Neural cell (in vitro differentiated cells): ENCODE measurements around the gene SLC41A3. TPM values are rescaled to one million over a fixed set of nuclear protein-coding genes. Genes with fewer than 3 reads are reported as not detected.
"Not testable (repeated sequence)": the region's sequence is repeated elsewhere in the genome, so short reads cannot be mapped to it uniquely, and the experiment has no call there.

ENCODE experiments used
- H2AFZ ChIP-seq: fragments of 200-600, 300-800 bp; sonication (generic), shearing (Covaris generic); 2 replicates; pipeline ENCODE4 v1.6.0; 2014; ENCODE audit warnings: low read depth, mild to moderate bottlenecking, antibody characterized with exemption, low read length, moderate library complexity
- H3F3A ChIP-seq: fragments of 200-600 bp; shearing (Covaris generic); 2 replicates; pipeline ENCODE4 v1.6.1; 2016; ENCODE audit warnings: mild to moderate bottlenecking, moderate library complexity, mixed read lengths, antibody characterized with exemption, low read length; ENCODE audit not compliant: insufficient read depth, poor library complexity, severe bottlenecking
- H3K27ac ChIP-seq: fragments of 200-600, 300-800 bp; sonication (generic), shearing (Covaris generic); 2 replicates; pipeline ENCODE4 v1.5.1; 2014; ENCODE audit warnings: mild to moderate bottlenecking, low read length, moderate library complexity
- H3K27me3 ChIP-seq: fragments of 300-800, 200-600 bp; sonication (generic), shearing (Covaris generic); 2 replicates; pipeline ENCODE4 v1.6.0; 2014; ENCODE audit warnings: mild to moderate bottlenecking, low read depth, low read length, moderate library complexity; ENCODE audit not compliant: insufficient read depth
- H3K36me3 ChIP-seq: fragments of 300-800, 200-600 bp; sonication (generic), shearing (Covaris generic); 2 replicates; pipeline ENCODE4 v1.5.1; 2014; ENCODE audit warnings: mild to moderate bottlenecking, antibody characterized with exemption, low read length, moderate library complexity; ENCODE audit not compliant: insufficient read depth
- H3K4me2 ChIP-seq: fragments of 300-800, 200-600 bp; sonication (generic), shearing (Covaris generic); 2 replicates; pipeline ENCODE4 v1.6.0; 2014; ENCODE audit warnings: mild to moderate bottlenecking, low read length
- H3K4me3 ChIP-seq: fragments of 300-800, 200-600 bp; sonication (generic), shearing (Covaris generic); 2 replicates; pipeline ENCODE4 v1.5.1; 2014; ENCODE audit warnings: mild to moderate bottlenecking, low read length, moderate library complexity
- H3K79me2 ChIP-seq: fragments of 200-600 bp; shearing (Covaris generic); replicated peaks from 2 replicates; pipeline ENCODE4 v1.6.0; 2014; ENCODE audit warnings: mild to moderate bottlenecking, low read length, moderate library complexity; ENCODE audit not compliant: insufficient read depth
- H3K9ac ChIP-seq: fragments of 300-800, 200-600 bp; sonication (generic), shearing (Covaris generic); 2 replicates; pipeline ENCODE4 v1.6.1; 2016; ENCODE audit warnings: mild to moderate bottlenecking, low read length, mixed read lengths
- H3K9me2 ChIP-seq: fragments of 200-600 bp; shearing (Covaris generic); 2 replicates; pipeline ENCODE4 v1.6.1; 2016; ENCODE audit warnings: mild to moderate bottlenecking, low read length, mixed read lengths; ENCODE audit not compliant: insufficient read depth
- H3K9me3 ChIP-seq: fragments of 200-600, 300-800 bp; sonication (generic), shearing (Covaris generic); 2 replicates; pipeline ENCODE4 v1.6.1; 2016; ENCODE audit warnings: mild to moderate bottlenecking, mixed run types, low read length, moderate library complexity, mixed read lengths
- H4K20me1 ChIP-seq: fragments of 200-600 bp; shearing (Covaris generic); 2 replicates; pipeline ENCODE4 v1.6.1; 2016; ENCODE audit warnings: mild to moderate bottlenecking, mixed run types; ENCODE audit not compliant: insufficient read depth
- EP300 ChIP-seq: fragments of 450-650 bp; conservative IDR thresholded peaks from 2 replicates; pipeline ENCODE4 v1.6.1; 2014; ENCODE audit warnings: antibody characterized with exemption, mild to moderate bottlenecking, moderate library complexity; ENCODE audit not compliant: poor library complexity, severe bottlenecking
- EZH2 ChIP-seq: fragments of 200-600, 300-800 bp; shearing (Covaris generic), sonication (generic); IDR thresholded peaks from 2 replicates; pipeline ENCODE4 v1.6.1; 2014; ENCODE audit warnings: antibody characterized with exemption, low read length, borderline replicate concordance, mild to moderate bottlenecking; ENCODE audit not compliant: insufficient read depth, poor library complexity, severe bottlenecking
- MXI1 ChIP-seq: fragments of 450-650 bp; conservative IDR thresholded peaks from 2 replicates; pipeline ENCODE4 v1.6.1; 2014; ENCODE audit warnings: antibody characterized with exemption, mild to moderate bottlenecking; ENCODE audit not compliant: poor library complexity, severe bottlenecking
- POLR2AphosphoS5 ChIP-seq: IDR thresholded peaks from 2 replicates; pipeline ENCODE4 v1.6.1; 2012
- RAD21 ChIP-seq: fragments of 450-650 bp; conservative IDR thresholded peaks from 2 replicates; pipeline ENCODE4 v1.6.1; 2014; ENCODE audit warnings: antibody characterized with exemption, mild to moderate bottlenecking, moderate library complexity
- SMC3 ChIP-seq: fragments of 450-650 bp; conservative IDR thresholded peaks from 2 replicates; pipeline ENCODE4 v1.6.1; 2014; ENCODE audit warnings: antibody characterized with exemption, mild to moderate bottlenecking, moderate library complexity; ENCODE audit not compliant: poor library complexity
- TAF1 ChIP-seq: IDR thresholded peaks from 2 replicates; pipeline ENCODE4 v1.6.1; 2012; ENCODE audit warnings: low read depth
- polyA plus RNA-seq: library from polyadenylated mRNA; depleted of rRNA; stranded (reverse); fragments of >200 nt; gene quantifications from 2 replicates; pipeline ENCODE4 v1.2.3, GENCODE V29; 2014
- TF ChIP-seq, protein P1 (sequence below): IDR thresholded peaks from 2 replicates; pipeline ENCODE4 v1.6.1; 2012; ENCODE audit warnings: borderline replicate concordance
- TF ChIP-seq, protein P2 (sequence below): fragments of 450-650 bp; IDR thresholded peaks from 2 replicates; pipeline ENCODE4 v1.5.1; 2014; ENCODE audit warnings: antibody characterized with exemption, mild to moderate bottlenecking, moderate library complexity; ENCODE audit not compliant: poor library complexity, severe bottlenecking

Gene SLC41A3
- polyA plus RNA-seq, 1 donor from 2014 or later = 80.0 TPM

DNA sequence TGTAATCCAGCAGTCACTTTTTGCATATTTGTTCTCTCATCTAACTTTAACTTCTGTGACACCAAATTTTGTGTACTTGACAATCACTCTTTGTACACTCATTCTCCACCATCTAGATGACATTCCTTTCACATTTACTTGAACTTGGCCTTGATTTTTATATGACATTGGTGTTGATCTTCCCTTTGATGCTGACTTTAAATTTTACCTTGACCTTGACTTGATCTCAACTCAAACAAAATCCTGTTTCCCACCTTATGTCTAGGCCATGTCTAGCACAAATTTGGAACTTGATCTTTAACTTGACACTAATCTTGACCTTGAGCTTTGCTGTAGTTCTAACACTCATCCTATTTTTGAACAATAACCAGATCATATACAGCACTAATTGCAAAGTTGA lies 81.7 kb downstream of the SLC41A3 start:
- no peaks in the 10 kb centered on the region for H3F3A ChIP-seq
- H3K36me3 ChIP-seq = no peaks in the 10 kb centered on the region
- H2AFZ ChIP-seq = no peak overlapping the region
- TF ChIP-seq, protein P1, sequence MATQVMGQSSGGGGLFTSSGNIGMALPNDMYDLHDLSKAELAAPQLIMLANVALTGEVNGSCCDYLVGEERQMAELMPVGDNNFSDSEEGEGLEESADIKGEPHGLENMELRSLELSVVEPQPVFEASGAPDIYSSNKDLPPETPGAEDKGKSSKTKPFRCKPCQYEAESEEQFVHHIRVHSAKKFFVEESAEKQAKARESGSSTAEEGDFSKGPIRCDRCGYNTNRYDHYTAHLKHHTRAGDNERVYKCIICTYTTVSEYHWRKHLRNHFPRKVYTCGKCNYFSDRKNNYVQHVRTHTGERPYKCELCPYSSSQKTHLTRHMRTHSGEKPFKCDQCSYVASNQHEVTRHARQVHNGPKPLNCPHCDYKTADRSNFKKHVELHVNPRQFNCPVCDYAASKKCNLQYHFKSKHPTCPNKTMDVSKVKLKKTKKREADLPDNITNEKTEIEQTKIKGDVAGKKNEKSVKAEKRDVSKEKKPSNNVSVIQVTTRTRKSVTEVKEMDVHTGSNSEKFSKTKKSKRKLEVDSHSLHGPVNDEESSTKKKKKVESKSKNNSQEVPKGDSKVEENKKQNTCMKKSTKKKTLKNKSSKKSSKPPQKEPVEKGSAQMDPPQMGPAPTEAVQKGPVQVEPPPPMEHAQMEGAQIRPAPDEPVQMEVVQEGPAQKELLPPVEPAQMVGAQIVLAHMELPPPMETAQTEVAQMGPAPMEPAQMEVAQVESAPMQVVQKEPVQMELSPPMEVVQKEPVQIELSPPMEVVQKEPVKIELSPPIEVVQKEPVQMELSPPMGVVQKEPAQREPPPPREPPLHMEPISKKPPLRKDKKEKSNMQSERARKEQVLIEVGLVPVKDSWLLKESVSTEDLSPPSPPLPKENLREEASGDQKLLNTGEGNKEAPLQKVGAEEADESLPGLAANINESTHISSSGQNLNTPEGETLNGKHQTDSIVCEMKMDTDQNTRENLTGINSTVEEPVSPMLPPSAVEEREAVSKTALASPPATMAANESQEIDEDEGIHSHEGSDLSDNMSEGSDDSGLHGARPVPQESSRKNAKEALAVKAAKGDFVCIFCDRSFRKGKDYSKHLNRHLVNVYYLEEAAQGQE = no peak
- TF ChIP-seq, protein P2, sequence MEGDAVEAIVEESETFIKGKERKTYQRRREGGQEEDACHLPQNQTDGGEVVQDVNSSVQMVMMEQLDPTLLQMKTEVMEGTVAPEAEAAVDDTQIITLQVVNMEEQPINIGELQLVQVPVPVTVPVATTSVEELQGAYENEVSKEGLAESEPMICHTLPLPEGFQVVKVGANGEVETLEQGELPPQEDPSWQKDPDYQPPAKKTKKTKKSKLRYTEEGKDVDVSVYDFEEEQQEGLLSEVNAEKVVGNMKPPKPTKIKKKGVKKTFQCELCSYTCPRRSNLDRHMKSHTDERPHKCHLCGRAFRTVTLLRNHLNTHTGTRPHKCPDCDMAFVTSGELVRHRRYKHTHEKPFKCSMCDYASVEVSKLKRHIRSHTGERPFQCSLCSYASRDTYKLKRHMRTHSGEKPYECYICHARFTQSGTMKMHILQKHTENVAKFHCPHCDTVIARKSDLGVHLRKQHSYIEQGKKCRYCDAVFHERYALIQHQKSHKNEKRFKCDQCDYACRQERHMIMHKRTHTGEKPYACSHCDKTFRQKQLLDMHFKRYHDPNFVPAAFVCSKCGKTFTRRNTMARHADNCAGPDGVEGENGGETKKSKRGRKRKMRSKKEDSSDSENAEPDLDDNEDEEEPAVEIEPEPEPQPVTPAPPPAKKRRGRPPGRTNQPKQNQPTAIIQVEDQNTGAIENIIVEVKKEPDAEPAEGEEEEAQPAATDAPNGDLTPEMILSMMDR = no peak
- TF ChIP-seq RAD21 (no peak), MXI1 (no peak), TAF1 (no peak), EZH2 (no peak), SMC3 (no peak), EP300 (no peak), POLR2AphosphoS5 (no peak)
- H3K9me2 ChIP-seq = no peaks in the 10 kb centered on the region
- no peak overlapping the region for H3K4me3 ChIP-seq
- no peaks in the 10 kb centered on the region for H4K20me1 ChIP-seq
- H3K9me3 ChIP-seq = no peaks in the 10 kb centered on the region
- no peak overlapping the region for H3K9ac ChIP-seq
- no peaks in the 10 kb centered on the region for H3K27me3 ChIP-seq
- H3K79me2 ChIP-seq = no peaks in the 10 kb centered on the region
- no peak overlapping the region for H3K4me2 ChIP-seq
- H3K27ac ChIP-seq = no peak overlapping the region

DNA sequence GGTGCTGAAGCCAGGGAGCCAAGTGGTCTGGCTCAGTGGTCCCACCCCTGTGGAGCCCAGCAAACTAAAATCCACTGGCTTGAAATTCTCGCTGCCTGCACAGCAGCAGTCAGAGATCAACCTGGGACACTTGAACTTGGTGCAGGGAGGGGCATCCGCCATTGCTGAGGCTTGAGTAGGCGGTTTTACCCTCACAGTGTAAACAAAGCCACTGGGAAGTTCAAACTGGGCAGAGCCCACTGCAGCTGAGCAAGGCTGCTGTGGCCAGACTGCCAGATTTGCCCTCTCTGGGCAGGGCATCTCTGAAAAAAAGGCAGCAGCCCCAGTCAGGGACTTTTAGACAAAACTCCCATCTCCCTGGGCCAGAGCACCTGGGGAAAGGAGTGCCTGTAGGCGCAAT lies 87.2 kb downstream of the SLC41A3 start:
- not testable (repeated sequence) for H3K79me2 ChIP-seq, H3K9ac ChIP-seq, H3K4me3 ChIP-seq, H3K36me3 ChIP-seq, H3K27ac ChIP-seq, H4K20me1 ChIP-seq, H3K27me3 ChIP-seq, H3F3A ChIP-seq, H3K4me2 ChIP-seq, H3K9me3 ChIP-seq, H2AFZ ChIP-seq, H3K9me2 ChIP-seq

DNA sequence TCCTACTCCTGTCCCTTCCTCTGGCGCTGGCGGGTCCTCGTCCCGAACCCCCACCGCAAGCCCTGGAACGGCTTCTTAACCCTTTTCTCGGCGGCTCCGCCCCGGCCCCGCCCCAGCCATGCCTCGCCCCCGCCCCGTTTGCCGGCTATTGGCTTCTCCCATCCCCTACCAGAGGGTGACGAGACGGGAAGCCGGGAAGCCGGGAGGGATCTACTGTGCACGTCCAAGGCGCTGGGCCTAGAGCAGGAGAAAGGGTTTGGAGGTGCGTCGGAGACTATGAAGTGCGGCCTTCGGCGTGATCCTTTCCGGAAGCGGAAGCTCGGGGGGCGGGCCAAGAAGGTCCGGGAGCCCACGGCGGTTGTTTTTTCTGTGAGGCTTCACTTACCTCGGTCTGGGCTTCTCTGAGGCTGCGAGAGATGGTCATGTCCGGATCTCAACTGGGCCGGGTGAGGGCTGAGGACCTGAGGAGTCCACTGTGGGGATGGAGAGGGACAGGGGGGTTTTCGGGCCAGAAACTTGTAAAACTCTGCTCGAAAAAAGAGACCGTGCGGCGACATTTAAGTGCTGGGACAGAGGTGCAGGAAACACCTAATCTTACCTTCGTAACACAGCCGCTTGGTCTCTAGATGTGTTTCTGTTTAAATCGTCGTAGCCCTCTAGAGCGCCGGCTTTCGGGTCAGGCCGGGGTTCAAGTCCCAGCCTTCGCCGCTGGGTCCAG lies 93.5 kb downstream of the SLC41A3 start:
- Histone ChIP-seq H3K9me2 (no peaks in the 10 kb centered on the region), H3K9ac (peak overlapping the region; percentile 47), H3K36me3 (no peaks in the 10 kb centered on the region), H3K4me3 (peak overlapping the region; percentile 64), H3K79me2 (no peaks in the 10 kb centered on the region), H3K27ac (no peak overlapping the region), H3K27me3 (no peaks in the 10 kb centered on the region), H3F3A (no peaks in the 10 kb centered on the region), H3K9me3 (no peaks in the 10 kb centered on the region), H4K20me1 (no peaks in the 10 kb centered on the region), H2AFZ (no peak overlapping the region), H3K4me2 (no peak overlapping the region)
- TF ChIP-seq MXI1 = no peak
- peak; percentile 49 for TF ChIP-seq POLR2AphosphoS5

DNA sequence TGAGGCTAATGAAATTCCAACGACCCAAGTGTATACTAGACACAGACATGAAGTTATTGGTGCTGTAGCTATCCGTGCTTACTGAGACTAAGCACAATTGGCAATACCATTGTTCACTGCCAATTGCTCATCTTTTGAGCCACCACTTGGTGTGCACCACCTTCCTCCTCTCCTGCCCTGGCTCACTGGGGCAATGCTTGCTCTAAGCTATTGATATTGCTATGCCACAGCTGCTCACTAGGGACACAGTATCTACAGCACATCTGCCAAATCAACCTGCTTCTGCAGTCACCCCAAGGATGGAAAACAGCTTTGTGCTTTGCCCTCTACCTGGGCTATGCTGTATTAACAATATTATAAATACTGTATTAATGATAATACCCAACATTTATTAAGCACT lies 99.0 kb downstream of the SLC41A3 start:
- H3K79me2 ChIP-seq, H2AFZ ChIP-seq, H3K4me2 ChIP-seq, H3K9ac ChIP-seq, H3K36me3 ChIP-seq, H3K27me3 ChIP-seq, H3K9me2 ChIP-seq, H3F3A ChIP-seq, H3K27ac ChIP-seq, H4K20me1 ChIP-seq, H3K9me3 ChIP-seq, H3K4me3 ChIP-seq: not testable (repeated sequence)

DNA sequence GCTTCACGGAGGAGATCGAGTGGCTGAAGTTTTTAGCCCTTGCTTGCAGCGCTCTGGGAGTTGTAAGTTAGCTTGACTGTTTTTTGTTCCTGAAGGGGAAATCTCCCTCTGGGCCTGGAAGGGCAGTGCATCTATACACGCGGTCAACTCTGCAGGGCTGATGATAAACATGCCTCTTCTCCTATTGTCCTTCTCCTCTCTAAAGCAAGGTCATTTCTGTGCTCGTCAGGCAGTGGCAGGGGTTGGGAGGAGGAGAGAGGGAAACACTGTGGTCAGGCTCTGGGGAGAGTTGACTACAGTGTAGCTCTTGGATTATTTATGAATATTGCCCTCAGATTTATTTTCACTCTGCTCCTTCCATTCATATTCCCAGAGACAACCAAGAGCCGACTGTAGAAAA lies 106.8 kb downstream of the SLC41A3 start:
- H3K79me2 ChIP-seq, H3K27ac ChIP-seq: not testable (repeated sequence)

More for the DNA sequence above, 106.8 kb downstream of the SLC41A3 start:
- H4K20me1 ChIP-seq, H3K27me3 ChIP-seq, H3K9me3 ChIP-seq, H3F3A ChIP-seq, H3K36me3 ChIP-seq, H3K9ac ChIP-seq, H2AFZ ChIP-seq, H3K4me3 ChIP-seq, H3K9me2 ChIP-seq, H3K4me2 ChIP-seq: not testable (repeated sequence)
